ENCODE data around the gene ROS1.

DNA sequence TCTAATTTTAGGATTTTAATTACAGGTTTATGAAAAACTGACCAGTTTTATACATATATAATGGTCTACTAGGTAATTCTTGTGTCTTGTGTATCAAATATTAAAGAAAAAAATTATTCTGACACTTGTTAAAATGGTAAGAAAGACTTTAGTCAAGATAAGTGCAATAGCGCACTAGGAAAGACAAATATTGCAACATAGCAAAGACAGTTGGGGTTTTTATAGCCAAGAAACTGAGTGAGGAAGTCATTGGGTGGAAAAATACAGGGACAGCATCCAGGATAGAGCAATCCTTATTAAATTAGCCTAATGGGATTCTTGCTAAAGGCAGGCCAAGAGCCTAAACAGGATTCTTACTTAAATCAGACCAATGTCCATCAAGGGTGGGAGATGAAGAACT is 71.1 kb downstream of the ROS1 start:
- TF ChIP-seq, protein P1, sequence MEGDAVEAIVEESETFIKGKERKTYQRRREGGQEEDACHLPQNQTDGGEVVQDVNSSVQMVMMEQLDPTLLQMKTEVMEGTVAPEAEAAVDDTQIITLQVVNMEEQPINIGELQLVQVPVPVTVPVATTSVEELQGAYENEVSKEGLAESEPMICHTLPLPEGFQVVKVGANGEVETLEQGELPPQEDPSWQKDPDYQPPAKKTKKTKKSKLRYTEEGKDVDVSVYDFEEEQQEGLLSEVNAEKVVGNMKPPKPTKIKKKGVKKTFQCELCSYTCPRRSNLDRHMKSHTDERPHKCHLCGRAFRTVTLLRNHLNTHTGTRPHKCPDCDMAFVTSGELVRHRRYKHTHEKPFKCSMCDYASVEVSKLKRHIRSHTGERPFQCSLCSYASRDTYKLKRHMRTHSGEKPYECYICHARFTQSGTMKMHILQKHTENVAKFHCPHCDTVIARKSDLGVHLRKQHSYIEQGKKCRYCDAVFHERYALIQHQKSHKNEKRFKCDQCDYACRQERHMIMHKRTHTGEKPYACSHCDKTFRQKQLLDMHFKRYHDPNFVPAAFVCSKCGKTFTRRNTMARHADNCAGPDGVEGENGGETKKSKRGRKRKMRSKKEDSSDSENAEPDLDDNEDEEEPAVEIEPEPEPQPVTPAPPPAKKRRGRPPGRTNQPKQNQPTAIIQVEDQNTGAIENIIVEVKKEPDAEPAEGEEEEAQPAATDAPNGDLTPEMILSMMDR (IDR thresholded peaks at IDR 0.05) = no peak
- TF ChIP-seq POLR2A (IDR thresholded peaks at IDR 0.05) = no peak

All from right lobe of liver (tissue), 4 donors.